ENCODE results near the gene GABRB3. TPM values are rescaled to one million over a fixed set of nuclear protein-coding genes. Genes with fewer than 3 reads are reported as not detected.

Gene GABRB3
- total RNA-seq, 4 donors from 2014 or later, result 15.0 to 46.7 (median 20.6) TPM

DNA sequence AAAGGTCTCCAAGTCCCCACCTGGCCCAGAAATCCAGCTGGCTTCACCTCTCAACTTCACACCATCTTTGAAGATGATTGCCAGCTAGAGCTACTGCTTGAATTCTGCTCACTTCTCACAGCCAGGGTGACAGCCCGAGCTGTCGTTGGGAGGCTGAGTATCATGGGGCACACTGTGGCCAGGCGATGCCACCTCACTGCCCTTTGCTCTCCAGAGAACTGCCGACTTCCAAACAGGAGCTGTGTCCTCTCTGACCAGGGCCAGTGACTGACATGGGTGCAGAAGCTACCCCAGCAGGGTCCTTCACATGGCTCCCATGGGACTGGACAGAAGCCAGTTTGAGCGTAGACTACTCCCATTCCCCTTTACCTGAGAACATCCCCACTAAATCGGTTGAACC is 254.0 kb downstream of the GABRB3 start:
- Histone ChIP-seq H3K9me3 (no peaks in the 10 kb centered on the region), H3K27ac (no peak overlapping the region), H3K27me3 (no peaks in the 10 kb centered on the region), H3K4me1 (no peaks in the 10 kb centered on the region), H3K36me3 (no peaks in the 10 kb centered on the region), H3K4me3 (replicated peaks in 1 of 3) (no peak overlapping the region)
- DNase-seq, result no peak
- WGBS, 2 donors, result 88 to 98% methylated on average over 4 to 6 of the region's 6 CpGs
- TF ChIP-seq POLR2A (IDR thresholded peaks at IDR 0.05), result no peak
- TF ChIP-seq, protein P1, sequence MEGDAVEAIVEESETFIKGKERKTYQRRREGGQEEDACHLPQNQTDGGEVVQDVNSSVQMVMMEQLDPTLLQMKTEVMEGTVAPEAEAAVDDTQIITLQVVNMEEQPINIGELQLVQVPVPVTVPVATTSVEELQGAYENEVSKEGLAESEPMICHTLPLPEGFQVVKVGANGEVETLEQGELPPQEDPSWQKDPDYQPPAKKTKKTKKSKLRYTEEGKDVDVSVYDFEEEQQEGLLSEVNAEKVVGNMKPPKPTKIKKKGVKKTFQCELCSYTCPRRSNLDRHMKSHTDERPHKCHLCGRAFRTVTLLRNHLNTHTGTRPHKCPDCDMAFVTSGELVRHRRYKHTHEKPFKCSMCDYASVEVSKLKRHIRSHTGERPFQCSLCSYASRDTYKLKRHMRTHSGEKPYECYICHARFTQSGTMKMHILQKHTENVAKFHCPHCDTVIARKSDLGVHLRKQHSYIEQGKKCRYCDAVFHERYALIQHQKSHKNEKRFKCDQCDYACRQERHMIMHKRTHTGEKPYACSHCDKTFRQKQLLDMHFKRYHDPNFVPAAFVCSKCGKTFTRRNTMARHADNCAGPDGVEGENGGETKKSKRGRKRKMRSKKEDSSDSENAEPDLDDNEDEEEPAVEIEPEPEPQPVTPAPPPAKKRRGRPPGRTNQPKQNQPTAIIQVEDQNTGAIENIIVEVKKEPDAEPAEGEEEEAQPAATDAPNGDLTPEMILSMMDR (IDR thresholded peaks at IDR 0.05), result no peak
- intact Hi-C loops (cut with DNase I), result no loop called here

DNA sequence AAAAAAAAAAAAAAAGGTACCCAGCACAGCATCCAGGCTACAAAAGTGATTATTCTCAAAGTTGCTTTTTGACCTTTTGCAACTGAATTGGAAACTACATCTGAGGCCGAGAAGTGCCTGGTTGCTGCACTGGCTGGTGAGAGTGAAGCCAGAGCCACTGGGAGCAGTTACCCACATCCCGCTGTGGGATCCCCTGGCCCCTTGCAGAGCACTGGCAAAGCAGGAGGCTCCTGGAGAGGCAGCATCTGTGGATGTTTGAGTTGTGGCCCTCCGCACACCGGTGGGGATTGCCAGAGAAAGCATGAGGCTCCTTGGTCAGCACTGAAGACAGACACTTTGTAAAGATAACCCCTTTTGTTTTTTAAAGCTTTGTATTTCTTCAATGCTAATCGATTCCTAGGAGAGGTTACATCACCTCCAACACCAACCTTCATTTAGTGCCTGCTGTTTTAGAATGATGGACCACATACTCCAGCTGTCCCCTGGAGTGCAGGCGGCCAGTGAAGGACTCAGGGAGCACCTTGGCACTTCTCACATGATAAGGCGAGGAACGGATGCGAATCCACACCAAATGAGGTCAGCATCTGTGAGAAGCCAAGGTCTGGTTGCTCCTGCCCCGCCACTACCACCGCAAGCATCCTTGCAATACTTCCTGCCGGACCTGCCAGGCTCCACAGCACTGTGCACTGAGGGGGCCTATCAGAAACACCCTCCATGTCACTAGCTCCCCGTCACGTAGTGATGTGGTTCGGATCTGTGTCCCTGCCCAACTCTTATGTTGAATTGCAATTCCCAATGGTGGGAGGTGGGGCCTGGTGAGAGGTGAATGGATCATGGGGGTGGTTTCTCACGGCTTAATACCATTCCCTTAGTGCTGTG is 256.5 kb downstream of the GABRB3 start:
- no peaks in the 10 kb centered on the region for H3K27me3 ChIP-seq
- TF ChIP-seq POLR2A (IDR thresholded peaks at IDR 0.05), result no peak
- TF ChIP-seq, protein P1 (IDR thresholded peaks at IDR 0.05), result no peak
- H3K4me3 ChIP-seq (replicated peaks in 1 of 3), result no peak overlapping the region
- WGBS, 2 donors, result 80 to 89% methylated on average over 16 of the region's 16 CpGs
- no peak overlapping the region for H3K27ac ChIP-seq
- no peaks in the 10 kb centered on the region for H3K36me3 ChIP-seq
- H3K9me3 ChIP-seq, result no peaks in the 10 kb centered on the region
- no peak for DNase-seq
- H3K4me1 ChIP-seq, result no peaks in the 10 kb centered on the region
- intact Hi-C loops (cut with DNase I), result no loop called here

DNA sequence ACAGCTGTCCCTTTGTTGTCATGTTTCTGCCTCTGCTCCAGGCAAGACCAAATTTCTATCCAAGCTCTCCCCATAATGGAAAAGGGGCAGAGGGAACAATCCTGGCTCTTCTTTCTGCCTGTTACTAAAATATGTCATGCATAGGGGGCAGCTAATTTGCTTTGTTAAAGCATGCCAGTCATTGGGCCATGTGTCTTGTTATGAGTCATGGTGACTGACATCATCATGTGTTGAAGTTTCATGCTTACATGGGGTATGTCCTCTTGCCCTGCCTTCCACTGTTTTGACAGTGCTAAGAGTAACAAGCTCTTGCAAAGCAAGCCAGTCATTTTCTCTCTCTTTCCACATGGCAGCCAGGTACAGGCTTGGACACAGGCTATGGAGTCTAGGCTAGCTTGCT is 268.9 kb downstream of the GABRB3 start:
- Histone ChIP-seq H3K4me1 (no peaks in the 10 kb centered on the region), H3K27ac (no peak overlapping the region), H3K27me3 (no peaks in the 10 kb centered on the region), H3K9me3 (no peaks in the 10 kb centered on the region), H3K4me3 (replicated peaks in 1 of 3) (no peak overlapping the region), H3K36me3 (no peaks in the 10 kb centered on the region)
- no peak for TF ChIP-seq POLR2A (IDR thresholded peaks at IDR 0.05)
- TF ChIP-seq, protein P1 (IDR thresholded peaks at IDR 0.05), result no peak
- intact Hi-C loops (cut with DNase I), result no loop called here
- DNase-seq, result no peak

Other genes with a start within 250 kb of the GABRB3 start
- gene GABRA5, start 94.0 kb upstream of the GABRB3 start, total RNA-seq, result 1 to 10 TPM in 1 of 4 donors, not detected in 3; 5.7 TPM
- gene GABRG3, start 198.1 kb upstream of the GABRB3 start, total RNA-seq, result 1 to 10 TPM in 1 of 4 donors, under 1 TPM in 1, not detected in 2; 0.67 to 3.0 TPM

Data from thyroid gland (tissue), 4 donors.